LNCAP (cell line): ENCODE measurements around the gene PALLD.

Source experiments
- TF ChIP-seq, protein P1 (sequence below): fragments of 450-650 bp; IDR thresholded peaks from 2 replicates; pipeline ENCODE4 v1.5.1; 2017; ENCODE audit warnings: mild to moderate bottlenecking

The PALLD gene

GRCh38 chr4:168486912-168487281 is 10.0 kb upstream of the PALLD start:
- TF ChIP-seq, protein P1, sequence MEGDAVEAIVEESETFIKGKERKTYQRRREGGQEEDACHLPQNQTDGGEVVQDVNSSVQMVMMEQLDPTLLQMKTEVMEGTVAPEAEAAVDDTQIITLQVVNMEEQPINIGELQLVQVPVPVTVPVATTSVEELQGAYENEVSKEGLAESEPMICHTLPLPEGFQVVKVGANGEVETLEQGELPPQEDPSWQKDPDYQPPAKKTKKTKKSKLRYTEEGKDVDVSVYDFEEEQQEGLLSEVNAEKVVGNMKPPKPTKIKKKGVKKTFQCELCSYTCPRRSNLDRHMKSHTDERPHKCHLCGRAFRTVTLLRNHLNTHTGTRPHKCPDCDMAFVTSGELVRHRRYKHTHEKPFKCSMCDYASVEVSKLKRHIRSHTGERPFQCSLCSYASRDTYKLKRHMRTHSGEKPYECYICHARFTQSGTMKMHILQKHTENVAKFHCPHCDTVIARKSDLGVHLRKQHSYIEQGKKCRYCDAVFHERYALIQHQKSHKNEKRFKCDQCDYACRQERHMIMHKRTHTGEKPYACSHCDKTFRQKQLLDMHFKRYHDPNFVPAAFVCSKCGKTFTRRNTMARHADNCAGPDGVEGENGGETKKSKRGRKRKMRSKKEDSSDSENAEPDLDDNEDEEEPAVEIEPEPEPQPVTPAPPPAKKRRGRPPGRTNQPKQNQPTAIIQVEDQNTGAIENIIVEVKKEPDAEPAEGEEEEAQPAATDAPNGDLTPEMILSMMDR: no peak

DNA sequence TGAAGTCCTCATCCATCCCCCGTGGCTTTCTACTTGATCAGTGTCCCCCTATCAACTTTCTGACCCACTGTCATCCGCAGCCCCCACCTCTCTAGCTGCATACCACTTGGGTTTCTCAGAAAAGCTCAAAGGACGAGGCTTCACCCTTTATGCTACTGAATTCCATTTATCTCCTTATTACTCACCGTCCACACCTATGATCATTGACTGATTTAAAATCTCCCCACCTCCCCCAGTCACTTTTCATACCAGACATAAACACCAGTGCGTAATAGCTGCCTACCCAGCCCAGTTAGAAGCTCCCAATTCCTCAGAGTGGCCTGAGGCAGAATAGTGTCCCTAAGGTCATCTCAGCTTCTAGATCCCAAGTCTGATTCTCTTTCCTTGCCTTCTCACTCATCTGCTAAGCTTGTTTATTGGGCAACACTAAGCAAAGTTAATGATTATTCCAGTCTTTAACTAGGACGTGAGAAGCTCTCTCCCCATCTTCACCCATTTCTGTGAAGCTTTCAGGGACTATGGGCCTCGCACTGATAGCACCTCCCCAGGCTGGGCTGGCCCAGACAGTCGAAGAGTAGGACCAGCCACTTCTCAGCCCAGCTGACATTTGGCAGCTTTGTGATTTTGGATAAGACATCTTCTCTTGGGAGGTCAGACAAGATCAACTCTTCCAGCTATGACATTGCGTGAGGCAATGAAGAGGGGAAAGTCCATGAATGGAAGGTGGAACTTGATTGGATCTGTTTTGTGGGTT is 9.4 kb upstream of the PALLD start:
- TF ChIP-seq, protein P1: no peak

DNA sequence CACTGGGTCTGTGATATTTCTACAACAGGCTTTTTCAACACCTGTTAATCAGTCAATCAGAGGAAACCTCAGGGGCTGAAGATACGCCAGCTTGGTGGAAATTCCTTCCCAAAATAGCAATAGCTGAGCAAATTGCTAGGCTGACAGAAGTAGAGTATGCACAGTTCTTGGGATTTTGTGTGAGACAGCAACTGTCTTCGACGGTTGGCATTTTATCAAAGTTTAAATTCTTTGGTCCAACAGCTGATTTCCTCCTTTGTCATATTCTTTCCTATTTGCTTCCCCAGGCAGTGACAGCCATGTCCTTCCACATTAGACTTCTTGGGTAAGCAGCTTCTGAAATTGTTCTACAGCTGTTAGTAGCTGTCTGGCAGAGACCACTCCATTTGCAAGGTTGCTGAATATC is 8.0 kb upstream of the PALLD start:
- TF ChIP-seq, protein P1: no peak

- TF ChIP-seq, protein P1: no peak
Observed at GRCh38 chr4:168489616-168490015, 7.2 kb upstream of the PALLD start.

DNA sequence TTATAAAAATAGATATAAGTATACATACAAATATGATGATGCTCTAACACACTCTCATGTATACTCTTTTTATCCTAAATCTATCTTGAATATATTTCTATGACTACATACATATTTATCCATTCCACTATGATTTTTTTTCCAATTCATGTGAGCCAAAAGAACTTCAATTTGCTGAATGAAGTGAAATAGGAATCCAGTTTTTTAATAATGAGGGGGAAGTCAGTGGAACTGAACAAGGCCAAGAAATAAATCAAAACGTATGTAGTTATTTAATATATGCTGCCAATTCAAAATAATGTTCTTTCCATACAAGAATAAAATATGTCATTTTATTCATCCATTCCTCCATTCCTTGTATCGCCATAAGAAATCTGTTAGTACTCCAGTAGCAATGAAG is 6.1 kb upstream of the PALLD start:
- TF ChIP-seq, protein P1: no peak

- TF ChIP-seq, protein P1: no peak
Observed at GRCh38 chr4:168491563-168491962, 5.3 kb upstream of the PALLD start.

- TF ChIP-seq, protein P1: no peak
Observed at GRCh38 chr4:168498251-168498650, 1.4 kb downstream of the PALLD start.

- TF ChIP-seq, protein P1: no peak
Observed at GRCh38 chr4:168499241-168499640, 2.4 kb downstream of the PALLD start.
